IMR-90 (cell line): ENCODE results near the gene FTO. TPM values are rescaled to one million over a fixed set of nuclear protein-coding genes. Genes with fewer than 3 reads are reported as not detected.

Experiments
- ATAC-seq: fragments of 200-7000 bp; cut with Tn5 transposase; 2 replicates; pipeline ENCODE4 v1.9.1; 2020; ENCODE audit warnings: low read depth, mild to moderate bottlenecking, moderate library complexity
- BruUV-seq: library from RNA; stranded (reverse); fragments of 400-500 nt; replicated peaks from 2 replicates; lab custom pipeline; 2021; lab: Mats Ljungman, UMichigan
- CTCF ChIA-PET: fragments of 300-600 bp; formaldehyde crosslinking; extraction: SDS; loops from one replicate; lab custom pipeline; 2021; ENCODE audit warnings: antibody characterized with exemption; lab: Yijun Ruan, JAX
- POLR2A ChIA-PET: fragments of 300-600 bp; sonication (Branson Sonifier 250); formaldehyde crosslinking; loops from one replicate; lab custom pipeline; 2022; ENCODE audit warnings: antibody characterized with exemption; ENCODE audit not compliant: unreplicated experiment; lab: Charles Lee
- DNase-seq: peaks from one replicate; pipeline ENCODE4 v3.0.0; 2013
- H2AFZ ChIP-seq: replicated peaks from 2 replicates; pipeline ENCODE3; 2013; ENCODE audit warnings: low read length, mild to moderate bottlenecking; ENCODE audit not compliant: poor library complexity
- H2AK5ac ChIP-seq: 2 replicates; pipeline ENCODE4 v1.6.1; 2013; ENCODE audit warnings: low read depth, low read length, inconsistent platforms
- H2AK9ac ChIP-seq: replicated peaks from 2 replicates; pipeline ENCODE3; 2013; ENCODE audit warnings: mild to moderate bottlenecking, low read depth, low read length, moderate library complexity; ENCODE audit not compliant: poor library complexity
- H2BK120ac ChIP-seq: 2 replicates; pipeline ENCODE4 v1.6.1; 2013; ENCODE audit warnings: low read depth, low read length, inconsistent platforms
- H2BK15ac ChIP-seq: 3 replicates; pipeline ENCODE4 v1.6.1; 2013; ENCODE audit warnings: low read depth, low read length, inconsistent platforms
- H2BK20ac ChIP-seq: 2 replicates; pipeline ENCODE4 v1.6.1; 2013; ENCODE audit warnings: low read depth, mild to moderate bottlenecking, inconsistent platforms, low read length, moderate library complexity
- H2BK5ac ChIP-seq: 2 replicates; pipeline ENCODE4 v1.6.1; 2013; ENCODE audit warnings: mild to moderate bottlenecking, low read depth, low read length, inconsistent platforms; ENCODE audit not compliant: poor library complexity, severe bottlenecking
- H3K14ac ChIP-seq: replicated peaks from 2 replicates; pipeline ENCODE4 v1.6.1; 2013; ENCODE audit warnings: low read depth, low read length, inconsistent platforms
- H3K18ac ChIP-seq: 2 replicates; pipeline ENCODE4 v1.6.1; 2013; ENCODE audit warnings: low read depth, low read length, control low read depth
- H3K23ac ChIP-seq: 2 replicates; pipeline ENCODE4 v1.6.1; 2013; ENCODE audit warnings: low read depth, low read length, inconsistent platforms
- H3K27ac ChIP-seq: 2 replicates; pipeline ENCODE4 v1.5.1; 2013; ENCODE audit warnings: mild to moderate bottlenecking, control low read depth, low read length; ENCODE audit not compliant: insufficient read depth
- H3K27me3 ChIP-seq: 2 replicates; pipeline ENCODE4 v1.6.1; 2013; ENCODE audit warnings: low read length; ENCODE audit not compliant: control insufficient read depth, insufficient read depth
- H3K36me3 ChIP-seq: 2 replicates; pipeline ENCODE4 v1.6.1; 2013; ENCODE audit warnings: low read length, mixed read lengths; ENCODE audit not compliant: control insufficient read depth, insufficient read depth
- H3K4ac ChIP-seq: 2 replicates; pipeline ENCODE4 v1.6.1; 2013; ENCODE audit warnings: low read depth, low read length, inconsistent platforms
- H3K4me1 ChIP-seq: 2 replicates; pipeline ENCODE4 v1.6.1; 2013; ENCODE audit warnings: low read length, mixed read lengths; ENCODE audit not compliant: control insufficient read depth, insufficient read depth
- H3K4me2 ChIP-seq: 2 replicates; pipeline ENCODE4 v1.6.1; 2013; ENCODE audit warnings: low read depth, mild to moderate bottlenecking, control low read depth, low read length, moderate library complexity
- H3K4me3 ChIP-seq: 2 replicates; pipeline ENCODE4 v1.5.1; 2013; ENCODE audit warnings: low read depth, mild to moderate bottlenecking, control low read depth, low read length, moderate library complexity; ENCODE audit not compliant: insufficient read depth
- H3K56ac ChIP-seq: 2 replicates; pipeline ENCODE4 v1.6.1; 2013; ENCODE audit warnings: low read length, inconsistent platforms; ENCODE audit not compliant: insufficient read depth; ENCODE audit errors: extremely low read depth
- H3K79me1 ChIP-seq, 2 experiments: 2 replicates each; pipeline ENCODE4 v1.6.1; 2013; ENCODE audit warnings: low read length in 2 of 2, inconsistent platforms in 1 of 2, low read depth in 1 of 2
- H3K9ac ChIP-seq: 2 replicates; pipeline ENCODE4 v1.6.1; 2013; ENCODE audit warnings: low read depth, low read length, control low read depth
- H3K9me1 ChIP-seq: 2 replicates; pipeline ENCODE4 v1.6.1; 2013; ENCODE audit warnings: low read length, inconsistent platforms; ENCODE audit not compliant: insufficient read depth
- H3K9me3 ChIP-seq: 2 replicates; pipeline ENCODE4 v1.6.1; 2013; ENCODE audit warnings: low read length; ENCODE audit not compliant: control insufficient read depth, insufficient read depth
- H4K20me1 ChIP-seq: 2 replicates; pipeline ENCODE4 v1.6.1; 2013; ENCODE audit warnings: low read length, inconsistent platforms; ENCODE audit not compliant: insufficient read depth
- H4K5ac ChIP-seq: 2 replicates; pipeline ENCODE4 v1.6.1; 2013; ENCODE audit warnings: mild to moderate bottlenecking, low read depth, low read length, control low read depth
- H4K8ac ChIP-seq, 2 experiments: 2 replicates each; pipeline ENCODE4 v1.6.1; 2013; ENCODE audit warnings: low read depth in 2 of 2, low read length in 2 of 2, control low read depth in 1 of 2, inconsistent platforms in 1 of 2
- H4K91ac ChIP-seq: 2 replicates; pipeline ENCODE4 v1.6.1; 2013; ENCODE audit warnings: low read depth, low read length, inconsistent platforms; ENCODE audit not compliant: insufficient read depth
- BHLHE40 ChIP-seq: fragments of 150-350 bp; IDR thresholded peaks from 2 replicates; pipeline ENCODE4 v1.6.1; 2016; ENCODE audit warnings: mild to moderate bottlenecking, low read depth, low read length
- CHD1 ChIP-seq: IDR thresholded peaks from 2 replicates; pipeline ENCODE4 v1.6.1; 2012; ENCODE audit warnings: low read depth, low read length, improper control_type of control experiment
- CTCF ChIP-seq: conservative IDR thresholded peaks from 2 replicates; pipeline ENCODE4 v1.5.1; 2012; ENCODE audit warnings: mild to moderate bottlenecking, low read depth, low read length, improper control_type of control experiment
- ELK1 ChIP-seq: fragments of 150-350 bp; IDR thresholded peaks from 2 replicates; pipeline ENCODE4 v1.6.1; 2016; ENCODE audit warnings: low read depth, mild to moderate bottlenecking, low read length, moderate library complexity, borderline replicate concordance
- MAZ ChIP-seq: IDR thresholded peaks from 2 replicates; pipeline ENCODE4 v1.6.1; 2012; ENCODE audit warnings: low read depth, mild to moderate bottlenecking, low read length, improper control_type of control experiment, moderate library complexity, borderline replicate concordance
- MXI1 ChIP-seq: IDR thresholded peaks from 2 replicates; pipeline ENCODE4 v1.6.1; 2012; ENCODE audit warnings: low read depth, mild to moderate bottlenecking, low read length, moderate library complexity, borderline replicate concordance
- NFE2L2 ChIP-seq: fragments of 150-350 bp; IDR thresholded peaks from 2 replicates; pipeline ENCODE4 v1.6.1; 2016; ENCODE audit warnings: low read depth, mild to moderate bottlenecking, low read length
- RAD21 ChIP-seq: IDR thresholded peaks from 2 replicates; pipeline ENCODE4 v1.6.1; 2012; ENCODE audit warnings: low read length, improper control_type of control experiment
- RCOR1 ChIP-seq: IDR thresholded peaks from 2 replicates; pipeline ENCODE4 v1.6.1; 2012; ENCODE audit warnings: mild to moderate bottlenecking, low read length, improper control_type of control experiment; ENCODE audit not compliant: insufficient replicate concordance
- RFX5 ChIP-seq: IDR thresholded peaks from 2 replicates; pipeline ENCODE4 v1.8.0; 2012; ENCODE audit warnings: low read depth, mild to moderate bottlenecking, low read length, moderate library complexity
- WGBS, 2 experiments: methylation state at CpG; one replicate each; pipeline versions ENCODE4 v1.1.5 to v1.1.7; 2013; ENCODE audit warnings: missing lambda C conversion rate in 2 of 2; ENCODE audit not compliant: insufficient read length in 1 of 2; ENCODE audit errors: extremely low coverage in 2 of 2; 5-methylcytosine and 5-hydroxymethylcytosine counted together
- dilution Hi-C: fragments of 300-500 bp; cut with HindIII; formaldehyde crosslinking; loops from one replicate; pipeline ENCODE4 v1.14.3; 2018; ENCODE audit warnings: low sequenced_read_pairs; ENCODE audit not compliant: unreplicated experiment
- in situ Hi-C: fragments of 300-500 bp; cut with MboI; formaldehyde crosslinking; loops from 3 replicates; pipeline ENCODE4 v1.14.3; 2019; ENCODE audit warnings: low sequenced_read_pairs, inconsistent platforms, mixed read lengths
- intact Hi-C: fragments of 100-400 bp; cut with micrococcal nuclease; formaldehyde crosslinking; loops from 2 replicates; pipeline ENCODE4 v1.10.0; 2022
- polyA plus RNA-seq, 3 experiments: library from polyadenylated mRNA; depleted of rRNA; stranded (reverse); fragments of >200 nt; gene quantifications; 2 replicates each; pipeline ENCODE4 v1.2.3, GENCODE V29; 2012; ENCODE audit warnings: low replicate concordance in 1 of 3
- total RNA-seq: library from RNA; depleted of rRNA; stranded (reverse); fragments of >200 nt; gene quantifications from 2 replicates; pipeline ENCODE4 v1.2.3, GENCODE V29; 2012

The FTO gene
- total and polyA plus RNA-seq, 2 of the 4 experiments (the other 2 are of a cell fraction), result 70.3 to 132 TPM

- in situ Hi-C loops, result no loop called here
- H3K23ac ChIP-seq, result no peak overlapping the region
- H3K79me1 ChIP-seq, result peaks cover 16 to 38% of the 10 kb centered on the region in 2 experiments
- CTCF ChIA-PET, result no interaction called here
- no peak for ATAC-seq
- TF ChIP-seq MXI1, result no peak
- no peak for TF ChIP-seq CHD1
- TF ChIP-seq ELK1, result no peak
- no peak for TF ChIP-seq MAZ
- TF ChIP-seq RAD21, result no peak
- TF ChIP-seq NFE2L2, result no peak
- TF ChIP-seq RFX5, result no peak
- no peak for TF ChIP-seq CTCF
- no peak for TF ChIP-seq BHLHE40
- no peak for TF ChIP-seq RCOR1
- H2AFZ ChIP-seq, result no peak overlapping the region
- BruUV-seq, result no TSS peak
- H3K18ac ChIP-seq, result no peak overlapping the region
- H3K4ac ChIP-seq, result no peak overlapping the region
- no peak overlapping the region; the same call in 1 of the 2 replicates for H3K14ac ChIP-seq
- no peak overlapping the region for H2AK9ac ChIP-seq
- H3K9me3 ChIP-seq, result no peaks in the 10 kb centered on the region
- no peak overlapping the region for H3K9ac ChIP-seq
- no peak overlapping the region for H2BK15ac ChIP-seq
- H4K20me1 ChIP-seq, result peaks cover 29% of the 10 kb centered on the region; the same call in 1 of the 2 replicates
- no peaks in the 10 kb centered on the region; the same call in none of the 2 replicates for H3K9me1 ChIP-seq
- no peaks in the 10 kb centered on the region for H3K36me3 ChIP-seq
- no peak overlapping the region for H4K5ac ChIP-seq
- no peak overlapping the region for H3K56ac ChIP-seq
- H2BK5ac ChIP-seq, result no peak overlapping the region
- no peak overlapping the region for H2AK5ac ChIP-seq
- POLR2A ChIA-PET, result no interaction called here
- H3K4me2 ChIP-seq, result no peak overlapping the region
- H2BK20ac ChIP-seq, result no peak overlapping the region
- no peak overlapping the region for H2BK120ac ChIP-seq
- dilution Hi-C loops, result no loop called here
- no peak overlapping the region for H3K27ac ChIP-seq
- intact Hi-C loops, result no loop called here
- H3K4me1 ChIP-seq, result peaks cover 7% of the 10 kb centered on the region
- DNase-seq, result no peak
- H4K8ac ChIP-seq, result no peak overlapping the region
- H4K91ac ChIP-seq, result no peak overlapping the region
- H3K27me3 ChIP-seq, result no peaks in the 10 kb centered on the region
- WGBS, 2 experiments, result 100% methylated on average over 2 of the region's 2 CpGs; no CpG with 5 or more reads in 1 of the 2 experiments
- no peak overlapping the region for H3K4me3 ChIP-seq
Observed at GRCh38 chr16:53734908-53735307, 31.0 kb downstream of the FTO start.
